Dedifferentiated amniotic fluid mesenchymal stem cell (primary cell): ENCODE data around the gene ARSB.
"Not testable (repeated sequence)": the region's sequence is repeated elsewhere in the genome, so short reads cannot be mapped to it uniquely, and the experiment has no call there.

Experiments used
- DNase-seq: peaks from one replicate; pipeline ENCODE4 v3.0.0-alpha.2; 2016; ENCODE audit errors: extremely low spot score

The ARSB gene

GRCh38 chr5:78751872-78752271, 233.2 kb downstream of the ARSB start:
- DNase-seq: no peak

GRCh38 chr5:78750281-78750680, 234.8 kb downstream of the ARSB start:
- DNase-seq: no peak

GRCh38 chr5:78747705-78748359, 237.3 kb downstream of the ARSB start:
- peak; percentile 96 for DNase-seq

GRCh38 chr5:78747055-78747454, 238.1 kb downstream of the ARSB start:
- DNase-seq: no peak

GRCh38 chr5:78746021-78746770, 238.9 kb downstream of the ARSB start:
- DNase-seq: no peak

- DNase-seq: no peak
These were observed 240.1 kb downstream of the ARSB start for GRCh38 chr5:78744951-78745534.

- no peak for DNase-seq
These were observed 244.1 kb downstream of the ARSB start for GRCh38 chr5:78741019-78741418.

GRCh38 chr5:78738693-78739300, 246.3 kb downstream of the ARSB start:
- DNase-seq: no peak

- DNase-seq: no peak
These were observed 247.0 kb downstream of the ARSB start for GRCh38 chr5:78738104-78738503.

GRCh38 chr5:78735834-78736463, 249.2 kb downstream of the ARSB start:
- DNase-seq: no peak

- no peak for DNase-seq
These were observed 250.2 kb downstream of the ARSB start for GRCh38 chr5:78734950-78735349.

- DNase-seq: no peak
These were observed 250.8 kb downstream of the ARSB start for GRCh38 chr5:78734094-78734845.

- DNase-seq: not testable (repeated sequence)
These were observed 252.4 kb downstream of the ARSB start for GRCh38 chr5:78732721-78733120.

- DNase-seq: peak; percentile 36
These were observed 253.2 kb downstream of the ARSB start for GRCh38 chr5:78731884-78732283.

GRCh38 chr5:78730300-78731094, 254.6 kb downstream of the ARSB start:
- DNase-seq: no peak

- DNase-seq: no peak
These were observed 257.0 kb downstream of the ARSB start for GRCh38 chr5:78727786-78728761.
